Aorta (tissue), 5 donors: ENCODE data around the gene FRAT1. TPM values are rescaled to one million over a fixed set of nuclear protein-coding genes. Genes with fewer than 3 reads are reported as not detected.

Source experiments
- ATAC-seq: fragments of 200-7000 bp; cut with Tn5 transposase; one replicate; pipeline ENCODE4 v1.9.1; 2022; ENCODE audit warnings: moderate library complexity; ENCODE audit not compliant: low FRiP score
- DNase-seq, 2 donors: peaks; one replicate each; pipeline ENCODE4 v3.0.0-alpha.2; 2020
- H3K27ac ChIP-seq, 2 donors: one replicate each; pipeline ENCODE4 v1.5.1; 2013; ENCODE audit warnings: low read length in 2 of 2, mild to moderate bottlenecking in 2 of 2, moderate library complexity in 2 of 2, control low read depth in 1 of 2, inconsistent platforms in 1 of 2, low read depth in 1 of 2
- H3K27me3 ChIP-seq, 2 donors: one replicate each; pipeline ENCODE4 v1.6.1; 2013; ENCODE audit warnings: control low read depth in 1 of 2, low read length in 1 of 2, mild to moderate bottlenecking in 1 of 2, moderate library complexity in 1 of 2; ENCODE audit not compliant: insufficient read depth in 2 of 2, control insufficient read depth in 1 of 2
- H3K36me3 ChIP-seq, 2 donors: one replicate each; pipeline ENCODE4 v1.6.1; 2013; ENCODE audit warnings: control low read depth in 1 of 2, low read length in 1 of 2, mild to moderate bottlenecking in 1 of 2; ENCODE audit not compliant: insufficient read depth in 2 of 2, control insufficient read depth in 1 of 2
- H3K4me1 ChIP-seq, 2 donors: one replicate each; pipeline ENCODE4 v1.6.1; 2013; ENCODE audit warnings: low read length in 2 of 2, control low read depth in 1 of 2, mild to moderate bottlenecking in 1 of 2, moderate library complexity in 1 of 2; ENCODE audit not compliant: insufficient read depth in 2 of 2, control insufficient read depth in 1 of 2
- H3K4me3 ChIP-seq, 2 donors: one replicate each; pipeline ENCODE4 v1.5.1; 2013; ENCODE audit warnings: low read length in 2 of 2, control low read depth in 1 of 2, mild to moderate bottlenecking in 1 of 2
- H3K9me3 ChIP-seq: one replicate; pipeline ENCODE4 v1.6.1; 2013; ENCODE audit warnings: mild to moderate bottlenecking, low read length; ENCODE audit not compliant: control insufficient read depth
- WGBS, 2 donors: extraction: QIAGEN DNeasy Blood & Tissue Kit; methylation state at CpG; one replicate each; pipeline ENCODE4 v1.1.7; 2013; 5-methylcytosine and 5-hydroxymethylcytosine counted together
- intact Hi-C, 2 donors: fragments of 100-400 bp; cut with DNase I; formaldehyde crosslinking; loops; one replicate each; pipeline versions ENCODE4 v1.14.2 to v1.15.0; 2022
- polyA plus RNA-seq, 2 donors: library from polyadenylated mRNA; stranded (reverse); fragments of 200-250 nt; gene quantifications; one replicate each; pipeline ENCODE4 v1.2.3, GENCODE V29; 2013
- total RNA-seq, 2 donors: library from RNA; stranded (reverse); fragmentation: NEBNext Ultra II Directional; extraction: Animal tissue kit (Norgen Biotek cat#: 25700); gene quantifications; one replicate each; pipeline ENCODE4 v1.2.1, GENCODE V29; 2021
- donor health status: healthy with polysubstance abuse.
- donor health status: Bipolar disorder and iron deficiency.
- donor health status: DM: no; HTN: no; CAD: no.
- donor health status: DM: no; HTN: no; CAD: no.
- donor health status: DM: yes; HTN: yes; CAD: no.

Gene FRAT1
- total and polyA plus RNA-seq, 4 donors: 1.5 to 4.5 (median 2.0) TPM

GRCh38 chr10:97332591-97333350, 13.7 kb downstream of the FRAT1 start:
- no peaks in the 10 kb centered on the region for H3K27me3 ChIP-seq

DNA sequence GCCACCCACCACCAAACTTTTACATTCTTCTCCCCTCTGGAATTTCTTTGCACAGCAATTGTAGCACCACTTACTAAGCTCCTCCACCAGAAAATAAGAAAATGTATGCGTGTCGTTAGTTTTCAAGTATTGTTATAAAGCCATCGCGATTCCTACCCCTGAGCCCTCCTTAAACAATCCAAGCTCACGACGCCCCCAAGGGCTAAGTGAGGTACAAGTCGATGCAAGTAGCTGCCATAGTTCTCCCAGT, 14.2 kb downstream of the FRAT1 start:
- intact Hi-C loops: loop anchor here in 1 of 2 donors (10.0 kb wide), 1 partner anchor 58 kb away; no protein-coding TSS in a partner anchor
- H3K27me3 ChIP-seq: no peaks in the 10 kb centered on the region
- DNase-seq: no peak
- WGBS, 2 donors: 32 to 35% methylated on average over 7 of the region's 7 CpGs
- no peak for ATAC-seq
- H3K4me3 ChIP-seq: peak overlapping the region in 1 of 2 donors; percentile 82
- H3K9me3 ChIP-seq: no peaks in the 10 kb centered on the region
- no peak overlapping the region for H3K27ac ChIP-seq
- H3K36me3 ChIP-seq: peaks cover 0 to 2% of the 10 kb centered on the region in 2 donors
- no peaks in the 10 kb centered on the region for H3K4me1 ChIP-seq

More at GRCh38 chr10:97332591-97333350, 13.7 kb downstream of the FRAT1 start:
- intact Hi-C loops: loop anchor here in 1 of 2 donors (10.0 kb wide), 1 partner anchor 58 kb away; no protein-coding TSS in a partner anchor
- no peaks in the 10 kb centered on the region for H3K4me1 ChIP-seq
- peaks cover 2% of the 10 kb centered on the region in 2 donors for H3K36me3 ChIP-seq
- ATAC-seq: no peak
- DNase-seq: peak in 1 of 2 donors; percentile 49
- 60 to 72% methylated on average over 18 of the region's 18 CpGs for WGBS, 2 donors
- no peak overlapping the region for H3K27ac ChIP-seq
- H3K4me3 ChIP-seq: no peak overlapping the region
- H3K9me3 ChIP-seq: no peaks in the 10 kb centered on the region

GRCh38 chr10:97333601-97334369, 14.7 kb downstream of the FRAT1 start:
- 1% methylated on average over 61 to 89 of the region's 89 CpGs for WGBS, 2 donors
- H3K27ac ChIP-seq: no peak overlapping the region
- no peaks in the 10 kb centered on the region for H3K27me3 ChIP-seq
- DNase-seq (peak; percentile 81 to 82), ATAC-seq (peak; percentile 39)
- H3K4me1 ChIP-seq: no peaks in the 10 kb centered on the region
- intact Hi-C loops: loop anchor here (1.0 to 10.0 kb wide), 3 partner anchors 15 to 59 kb away; partner anchors contain the start of genes ARHGAP19 (in 1 of the 2) and FRAT1 (in 1 of the 2)
- peaks cover 0 to 2% of the 10 kb centered on the region in 2 donors for H3K36me3 ChIP-seq
- H3K4me3 ChIP-seq: peak overlapping the region; percentile 63 to 82
- H3K9me3 ChIP-seq: no peaks in the 10 kb centered on the region

DNA sequence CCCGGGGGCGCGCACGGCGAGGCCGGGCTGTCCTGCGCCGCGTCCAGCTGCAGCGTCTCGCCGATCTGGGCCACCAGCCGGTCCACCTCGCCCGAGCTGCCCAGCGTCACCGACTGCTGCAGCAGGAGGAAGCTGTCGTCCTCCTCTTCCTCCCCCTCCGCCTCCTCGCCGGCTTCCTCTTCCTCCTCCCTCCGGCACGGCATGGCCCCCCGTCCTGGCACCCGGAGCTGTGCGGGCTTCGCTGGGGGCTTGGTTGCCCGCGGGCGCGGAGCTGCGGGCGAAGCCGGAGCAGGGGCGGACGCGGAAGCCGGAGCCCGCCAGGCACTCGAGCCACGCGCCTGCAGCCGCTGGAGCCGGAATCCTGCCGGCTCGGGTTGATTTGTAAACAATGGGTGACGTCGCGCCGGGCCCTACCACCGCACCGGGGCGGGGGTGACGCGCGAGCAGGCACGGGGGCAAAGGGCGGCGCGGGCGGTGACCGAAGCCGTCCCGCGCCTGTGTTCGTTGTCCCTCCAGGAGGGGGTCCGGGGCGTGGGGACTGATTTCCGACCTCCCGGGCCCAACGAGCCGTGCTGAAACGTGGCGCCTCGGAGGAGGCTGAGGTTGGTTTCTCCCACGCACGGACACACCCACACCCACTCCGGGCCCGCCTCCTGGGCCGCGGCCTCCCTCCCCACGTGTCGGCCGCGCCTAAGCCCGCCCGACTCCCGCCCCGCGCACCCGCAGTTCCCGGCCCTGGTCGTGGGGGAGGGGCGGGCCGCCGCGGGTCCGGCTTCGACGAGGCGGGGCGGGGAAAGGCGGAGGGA, 15.5 kb downstream of the FRAT1 start, which contains the start of gene FRAT2:
TSS of gene FRAT2 (minus strand) at position 360 of the 806 bp plus-strand sequence. CDS start at position 203, 157 bp downstream.
- peak within 1 kb of the TSS in 1 of 2 donors; percentile 70 for H3K27ac ChIP-seq
- intact Hi-C loops: loop anchor here (1.0 to 10.0 kb wide), 5 partner anchors 16 to 163 kb away; partner anchors contain the start of genes ARHGAP19 (in 1 of the 2), FRAT1 (in 1 of the 2), MMS19 (in 1 of the 2) and UBTD1 (in 1 of the 2)
- H3K4me3 ChIP-seq: peak within 1 kb of the TSS; percentile 65 to 82
- WGBS, 2 donors: 1% methylated on average over 79 to 103 of the region's 103 CpGs
- H3K9me3 ChIP-seq: no peaks in the 10 kb centered on the region
- DNase-seq (peak; percentile 95 to 96), ATAC-seq (peak; percentile 98)
- no peaks in the 10 kb centered on the region for H3K27me3 ChIP-seq
- no peaks in the 10 kb centered on the region for H3K4me1 ChIP-seq
- H3K36me3 ChIP-seq: no peaks in the 10 kb centered on the region

DNA sequence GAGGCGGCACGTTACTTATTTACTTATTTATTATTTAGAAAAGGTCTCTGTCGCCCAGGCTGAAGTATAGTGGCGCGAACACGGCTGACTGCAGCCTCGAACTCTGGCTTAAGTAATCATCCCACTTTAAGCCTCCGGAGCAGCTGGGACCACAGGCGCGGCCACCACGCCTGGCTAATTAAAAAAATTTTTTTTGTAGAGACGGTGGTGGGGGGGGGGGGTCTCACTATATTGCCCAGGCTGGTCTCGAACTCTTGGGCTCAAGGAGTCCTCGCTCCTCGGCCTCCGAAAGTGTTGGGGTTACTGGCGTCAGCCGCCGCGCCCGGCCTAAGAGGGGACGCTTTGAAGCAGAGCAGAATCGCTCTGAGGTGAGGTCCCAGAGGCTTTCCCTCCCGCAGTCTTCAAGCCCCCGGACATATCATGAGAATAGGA, 16.1 kb downstream of the FRAT1 start:
- WGBS, 2 donors: 3 to 4% methylated on average over 25 of the region's 25 CpGs
- Histone ChIP-seq H3K9me3 (no peaks in the 10 kb centered on the region), H3K4me3 (peak overlapping the region; percentile 65 to 82), H3K4me1 (no peaks in the 10 kb centered on the region), H3K36me3 (no peaks in the 10 kb centered on the region), H3K27ac (no peak overlapping the region), H3K27me3 (no peaks in the 10 kb centered on the region)
- DNase-seq (no peak), ATAC-seq (no peak)
- intact Hi-C loops: loop anchor here (2.0 to 10.0 kb wide), 4 partner anchors 16 to 162 kb away; partner anchors contain the start of genes FRAT1 (in 1 of the 2), MMS19 (in 1 of the 2) and UBTD1 (in 1 of the 2)

DNA sequence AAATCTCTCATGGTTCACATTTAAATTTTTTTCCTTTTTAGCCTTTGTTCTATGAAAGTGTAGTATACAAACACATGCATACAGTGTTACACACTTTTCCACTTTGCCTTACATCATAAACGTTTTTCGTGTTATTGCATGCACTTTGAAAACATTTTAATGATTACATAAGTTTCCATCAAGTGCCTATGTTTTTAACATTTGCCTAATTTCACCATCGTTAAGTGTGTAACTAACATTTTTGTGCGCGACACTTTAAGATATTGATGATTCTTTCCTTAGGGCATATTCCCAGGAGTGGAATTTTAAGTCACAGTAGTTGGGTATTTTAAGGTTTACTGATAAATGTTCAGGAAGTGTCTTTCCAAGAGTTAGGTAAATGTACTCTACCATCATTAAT, 16.9 kb downstream of the FRAT1 start:
- H3K27me3 ChIP-seq: no peaks in the 10 kb centered on the region
- no peak for DNase-seq
- intact Hi-C loops: loop anchor here (5.0 to 10.0 kb wide), 3 partner anchors 59 to 161 kb away; partner anchors contain the start of genes MMS19 (in 1 of the 2) and UBTD1 (in 1 of the 2)
- no peak for ATAC-seq
- H3K4me1 ChIP-seq: no peaks in the 10 kb centered on the region
- H3K27ac ChIP-seq: no peak overlapping the region
- H3K4me3 ChIP-seq: no peak overlapping the region
- WGBS, 2 donors: 44 to 49% methylated on average over 5 of the region's 5 CpGs
- H3K36me3 ChIP-seq: no peaks in the 10 kb centered on the region
- no peaks in the 10 kb centered on the region for H3K9me3 ChIP-seq

- intact Hi-C loops: loop anchor here (5.0 to 10.0 kb wide), 3 partner anchors 59 to 161 kb away; partner anchors contain the start of genes MMS19 (in 1 of the 2) and UBTD1 (in 1 of the 2)
- ATAC-seq: no peak
- no peak for DNase-seq
- Histone ChIP-seq H3K9me3 (no peaks in the 10 kb centered on the region), H3K36me3 (no peaks in the 10 kb centered on the region), H3K27me3 (no peaks in the 10 kb centered on the region), H3K4me3 (no peak overlapping the region), H3K4me1 (no peaks in the 10 kb centered on the region), H3K27ac (no peak overlapping the region)
- WGBS, 2 donors: 13 to 26% methylated on average over 5 of the region's 5 CpGs
Measured at GRCh38 chr10:97336446-97336845, 17.4 kb downstream of the FRAT1 start.
